Measurements from ENCODE around the gene SMNDC1. TPM values are rescaled to one million over a fixed set of nuclear protein-coding genes. Genes with fewer than 3 reads are reported as not detected.

Gene SMNDC1
- total and polyA plus RNA-seq, 2 of the 4 experiments (the other 2 are of a cell fraction) = 3.9 to 15.1 TPM

- H3K9ac ChIP-seq (ENCODE audit: low read depth, low read length) = peak overlapping the region; percentile 47; the same call in 1 of the 2 replicates
- peak; percentile 69; the same call in 1 of the 2 replicates for TF ChIP-seq MXI1 (IDR thresholded peaks at IDR 0.05; ENCODE audit: borderline replicate concordance, low read depth, low read length)
- peak; percentile 54 for TF ChIP-seq CEBPB (IDR thresholded peaks at IDR 0.05; ENCODE audit: low read depth, low read length)
- peak; percentile 75; the same call in 1 of the 2 replicates for TF ChIP-seq NFE2L2 (IDR thresholded peaks at IDR 0.05; ENCODE audit: low read depth, low read length)
- no peak for TF ChIP-seq RCOR1 (IDR thresholded peaks at IDR 0.05; ENCODE audit: insufficient replicate concordance, low read length)
- no peak for TF ChIP-seq USF2 (IDR thresholded peaks at IDR 0.05; ENCODE audit: low read depth, low read length)
- TF ChIP-seq FOS (IDR thresholded peaks at IDR 0.05; ENCODE audit: low read depth, low read length) = peak; percentile 91
- peak; percentile 74 for TF ChIP-seq POLR2A (IDR thresholded peaks at IDR 0.05; ENCODE audit: low read depth, low read length)
- TF ChIP-seq MAFK (IDR thresholded peaks at IDR 0.05; ENCODE audit: low read depth, low read length) = peak; percentile 60
- peak; percentile 40; the same call in 1 of the 2 replicates for TF ChIP-seq MAZ (IDR thresholded peaks at IDR 0.05; ENCODE audit: borderline replicate concordance, low read depth, low read length)
- TF ChIP-seq RAD21 (IDR thresholded peaks at IDR 0.05; ENCODE audit: low read length) = peak; percentile 22; the same call in 1 of the 2 replicates
- peak; percentile 70; the same call in 1 of the 2 replicates for TF ChIP-seq CHD1 (IDR thresholded peaks at IDR 0.05; ENCODE audit: low read depth, low read length)
- TF ChIP-seq BHLHE40 (IDR thresholded peaks at IDR 0.05; ENCODE audit: low read depth, low read length) = peak; percentile 92
- peak; percentile 27 for TF ChIP-seq CTCF (conservative IDR thresholded peaks at IDR 0.05; ENCODE audit: low read depth, low read length)
- TF ChIP-seq RFX5 (IDR thresholded peaks at IDR 0.05; ENCODE audit: low read depth, low read length) = no peak
Observed at GRCh38 chr10:110353244-110354119, 48.8 kb upstream of the SMNDC1 start.

More at GRCh38 chr10:110353244-110354119, 48.8 kb upstream of the SMNDC1 start:
- Histone ChIP-seq H3K9me1 (ENCODE audit: insufficient read depth, low read length) (peaks cover 25% of the 10 kb centered on the region), H4K91ac (ENCODE audit: insufficient read depth, low read depth, low read length) (peak overlapping the region; percentile 87), H3K27ac (ENCODE audit: insufficient read depth, low read length) (peak overlapping the region; percentile 59), H2BK5ac (ENCODE audit: low read depth, low read length, poor library complexity, severe bottlenecking) (peak overlapping the region; percentile 86), H3K56ac (ENCODE audit: extremely low read depth, insufficient read depth, low read length) (peak overlapping the region; percentile 59), H4K20me1 (ENCODE audit: insufficient read depth, low read length) (no peaks in the 10 kb centered on the region), H3K79me1 (ENCODE audit: low read depth in 1 of 2, low read length in 2 of 2) (peaks cover 0 to 16% of the 10 kb centered on the region in 2 experiments; a peak in 1 of 4 replicates), H3K18ac (ENCODE audit: low read depth, low read length) (peak overlapping the region; percentile 90), H3K4me2 (ENCODE audit: low read depth, low read length) (peak overlapping the region; percentile 76), H3K36me3 (ENCODE audit: control insufficient read depth, insufficient read depth, low read length) (no peaks in the 10 kb centered on the region), H2BK120ac (ENCODE audit: low read depth, low read length) (peak overlapping the region; percentile 85), H3K9me3 (ENCODE audit: control insufficient read depth, insufficient read depth, low read length) (no peaks in the 10 kb centered on the region), H2AFZ (replicated peaks; ENCODE audit: low read length, poor library complexity) (peak overlapping the region; percentile 62), H3K4me1 (ENCODE audit: control insufficient read depth, insufficient read depth, low read length) (peaks cover 30% of the 10 kb centered on the region), H3K4me3 (ENCODE audit: insufficient read depth, low read depth, low read length) (peak overlapping the region; percentile 8; the same call in 1 of the 2 replicates), H3K27me3 (ENCODE audit: control insufficient read depth, insufficient read depth, low read length) (no peaks in the 10 kb centered on the region), H3K23ac (ENCODE audit: low read depth, low read length) (peak overlapping the region; percentile 76), H2AK5ac (ENCODE audit: low read depth, low read length) (peak overlapping the region; percentile 98), H4K5ac (ENCODE audit: low read depth, low read length) (peak overlapping the region; percentile 32; the same call in 1 of the 2 replicates), H4K8ac (ENCODE audit: low read depth in 2 of 2, low read length in 2 of 2) (peak overlapping the region; percentile 69 to 75; a peak in 3 of 4 replicates), H2BK15ac (ENCODE audit: low read depth, low read length) (peak overlapping the region; percentile 33; the same call in 2 of the 3 replicates), H2BK20ac (ENCODE audit: low read depth, low read length) (peak overlapping the region; percentile 74), H2AK9ac (replicated peaks; ENCODE audit: low read depth, low read length, poor library complexity) (peak overlapping the region; percentile 60), H3K4ac (ENCODE audit: low read depth, low read length) (peak overlapping the region; percentile 80), H3K14ac (replicated peaks; ENCODE audit: low read depth, low read length) (peak overlapping the region; percentile 93)
- intact Hi-C loops (cut with micrococcal nuclease) = loop anchor here (1.0 to 5.0 kb wide), 9 partner anchors 17 to 214 kb away; partner anchors contain the start of genes DUSP5 and SMC3
- no CpG with 5 or more reads among the region's 14 CpGs for WGBS, 2 experiments (ENCODE audit: extremely low coverage in 2 of 2, insufficient read length in 1 of 2)
- in situ Hi-C loops (cut with MboI; ENCODE audit: low sequenced_read_pairs) = loop anchor here (5.0 kb wide), 1 partner anchor 149 kb away; no protein-coding TSS in a partner anchor
- ATAC-seq (ENCODE audit: low read depth) (peak; percentile 70), DNase-seq (peak; percentile 99)
- no TSS peak for BruUV-seq (replicated peaks)
- ChIA-PET POLR2A (ENCODE audit: unreplicated experiment) (interaction anchor here (0.5 to 0.8 kb wide), 5 partner anchors 139 to 178 kb away, joined by 3 to 5 read pairs (median 3); no protein-coding TSS in a partner anchor), CTCF (interaction anchor here (0.6 to 2.5 kb wide), 20 partner anchors 14 to 193 kb away, joined by 3 to 13 read pairs (median 4); no protein-coding TSS in a partner anchor)
- dilution Hi-C loops (cut with HindIII; ENCODE audit: low sequenced_read_pairs, unreplicated experiment) = no loop called here
